Measurements from ENCODE around the gene TRIM7. TPM values are rescaled to one million over a fixed set of nuclear protein-coding genes. Genes with fewer than 3 reads are reported as not detected.

The TRIM7 gene
- total and polyA plus RNA-seq, 9 of the 15 experiments (the other 6 are each of a cell fraction or from before 2014, with no cell fraction given) = 2.6 to 14.9 (median 8.9) TPM

- TF ChIP-seq PHF20 (IDR thresholded peaks at IDR 0.05; ENCODE audit: partially characterized antibody) (peak; percentile 54), ZNF830 (CRISPR knock-in tag; IDR thresholded peaks at IDR 0.05) (no peak), HNRNPL (IDR thresholded peaks at IDR 0.05; ENCODE audit: low read depth, low read length) (no peak), ZBTB34 (CRISPR knock-in tag; IDR thresholded peaks at IDR 0.05) (no peak), FOXA3 (CRISPR knock-in tag; conservative IDR thresholded peaks at IDR 0.05 in 1 of 2, IDR thresholded peaks at IDR 0.05 in 1 of 2) (no peak; a peak in 1 of 4 replicates), NFIX (CRISPR knock-in tag; IDR thresholded peaks at IDR 0.05; ENCODE audit: low read depth) (no peak), KHSRP (IDR thresholded peaks at IDR 0.05) (no peak), ZNF165 (CRISPR knock-in tag; IDR thresholded peaks at IDR 0.05; ENCODE audit: borderline replicate concordance) (no peak), GATA2 (CRISPR knock-in tag; IDR thresholded peaks at IDR 0.05) (no peak), CBX1 (IDR thresholded peaks at IDR 0.05; ENCODE audit: low read depth) (no peak), ZNF174 (CRISPR knock-in tag; IDR thresholded peaks at IDR 0.05) (no peak), ARNT (IDR thresholded peaks at IDR 0.05) (peak in 1 of 2 experiments; percentile 83; a peak in 2 of 4 replicates), TRIM28 (IDR thresholded peaks at IDR 0.05) (peak; percentile 72; the same call in 1 of the 2 replicates), ZNF124 (CRISPR knock-in tag; IDR thresholded peaks at IDR 0.05) (no peak), PCBP2 (IDR thresholded peaks at IDR 0.05; ENCODE audit: low read depth, low read length, poor library complexity, severe bottlenecking) (no peak), ZNF57 (CRISPR knock-in tag; IDR thresholded peaks at IDR 0.05) (no peak), NEUROD1 (IDR thresholded peaks at IDR 0.05; ENCODE audit: borderline replicate concordance, low read depth, low read length, partially characterized antibody) (no peak), CC2D1A (IDR thresholded peaks at IDR 0.05) (no peak), CREM (IDR thresholded peaks at IDR 0.05; ENCODE audit: low read depth) (peak; percentile 27)
Measured at GRCh38 chr5:181187500-181188213, 17.3 kb downstream of the TRIM7 start (continued).
